Astrocyte of the hippocampus (primary cell): ENCODE results near the gene SACM1L.
"Not testable (repeated sequence)": the region's sequence is repeated elsewhere in the genome, so short reads cannot be mapped to it uniquely, and the experiment has no call there.

ENCODE experiments used
- DNase-seq: peaks from one replicate; pipeline ENCODE4 v3.0.0; 2011; ENCODE audit warnings: low read depth, low spot score

Gene SACM1L

GRCh38 chr3:45741742-45742460 lies 52.7 kb downstream of the SACM1L start:
- DNase-seq, result no peak

GRCh38 chr3:45742461-45743089 lies 53.4 kb downstream of the SACM1L start:
- no peak for DNase-seq

- DNase-seq, result no peak
Measured at GRCh38 chr3:45746165-45746776, 57.1 kb downstream of the SACM1L start.

GRCh38 chr3:45746777-45747622 lies 57.8 kb downstream of the SACM1L start:
- no peak for DNase-seq

GRCh38 chr3:45748068-45748467 lies 58.9 kb downstream of the SACM1L start:
- DNase-seq, result no peak

- not testable (repeated sequence) for DNase-seq
Measured at GRCh38 chr3:45749036-45749600, 59.9 kb downstream of the SACM1L start.

- no peak for DNase-seq
Measured at GRCh38 chr3:45749880-45750279, 60.7 kb downstream of the SACM1L start.

- no peak for DNase-seq
Measured at GRCh38 chr3:45751537-45752242, 62.5 kb downstream of the SACM1L start.

- no peak for DNase-seq
Measured at GRCh38 chr3:45753095-45753494, 63.9 kb downstream of the SACM1L start.

- no peak for DNase-seq
Measured at GRCh38 chr3:45754461-45754860, 65.3 kb downstream of the SACM1L start.

GRCh38 chr3:45756055-45756454 lies 66.9 kb downstream of the SACM1L start:
- DNase-seq, result no peak

GRCh38 chr3:45757141-45757540 lies 67.9 kb downstream of the SACM1L start:
- not testable (repeated sequence) for DNase-seq

- no peak for DNase-seq
Measured at GRCh38 chr3:45758871-45759270, 69.7 kb downstream of the SACM1L start.

- no peak for DNase-seq
Measured at GRCh38 chr3:45759851-45760250, 70.7 kb downstream of the SACM1L start.

- peak; percentile 77 for DNase-seq
Measured at GRCh38 chr3:45760878-45761711, 71.9 kb downstream of the SACM1L start.

- no peak for DNase-seq
Measured at GRCh38 chr3:45761831-45762230, 72.6 kb downstream of the SACM1L start.

GRCh38 chr3:45762647-45763302 lies 73.6 kb downstream of the SACM1L start:
- DNase-seq, result no peak

- DNase-seq, result no peak
Measured at GRCh38 chr3:45763303-45763675, 74.1 kb downstream of the SACM1L start.

- no peak for DNase-seq
Measured at GRCh38 chr3:45765266-45765851, 76.2 kb downstream of the SACM1L start.
